Stomach (tissue), 9 donors: ENCODE measurements around the gene WASF3. TPM values are rescaled to one million over a fixed set of nuclear protein-coding genes. Genes with fewer than 3 reads are reported as not detected.

Source experiments
- DNase-seq, 2 donors: peaks; one replicate each; pipeline versions ENCODE4 v3.0.0 to v3.0.0-alpha.2; 2013 to 2019
- H3K27ac ChIP-seq, 5 donors: fragments of 200-600 bp in 4 of 5; sonication (generic) in 4 of 5; one replicate each; pipeline ENCODE4 v1.5.1; 2013 to 2019; ENCODE audit warnings: mild to moderate bottlenecking in 1 of 5, moderate library complexity in 1 of 5
- H3K27me3 ChIP-seq, 3 donors: fragments of 200-600 bp; sonication (generic); one replicate each; pipeline ENCODE4 v1.5.1; 2017 to 2019; ENCODE audit warnings: mixed run types in 1 of 3
- H3K36me3 ChIP-seq, 4 donors: fragments of 200-600 bp; sonication (generic); 1 replicate in 3 of 4; 2 replicates in 1 of 4; pipeline ENCODE4 v1.5.1; 2016 to 2019
- H3K4me1 ChIP-seq, 4 donors: fragments of 200-600 bp; sonication (generic); one replicate each; pipeline ENCODE4 v1.5.1; 2016 to 2019
- H3K4me3 ChIP-seq, 4 donors: fragments of 200-600 bp; sonication (generic) in 3 of 4; one replicate each; pipeline ENCODE4 v1.5.1; 2016 to 2019; ENCODE audit warnings: mild to moderate bottlenecking in 1 of 4
- H3K9me3 ChIP-seq, 4 donors: fragments of 200-600 bp; sonication (generic); one replicate each; pipeline ENCODE4 v1.5.1; 2016 to 2019
- CTCF ChIP-seq, 7 experiments: fragments of 450-650 bp in 4 of 7; fragments of 200-600 bp in 3 of 7; sonication (generic) in 3 of 7; IDR thresholded peaks; one replicate each; pipeline ENCODE4 v1.5.1; 2016 to 2019; ENCODE audit warnings: antibody characterized with exemption in 7 of 7, control low read depth in 2 of 7, mild to moderate bottlenecking in 1 of 7
- EP300 ChIP-seq: sonication (generic); formaldehyde crosslinking; IDR thresholded peaks from one replicate; pipeline ENCODE4 v1.6.1; 2017; ENCODE audit warnings: antibody characterized with exemption
- POLR2A ChIP-seq, 4 donors: fragments of 450-650 bp; IDR thresholded peaks; one replicate each; pipeline ENCODE4 v1.6.1; 2016; ENCODE audit warnings: antibody characterized with exemption in 4 of 4, control low read depth in 2 of 4, mild to moderate bottlenecking in 1 of 4, moderate library complexity in 1 of 4
- POLR2AphosphoS5 ChIP-seq, 3 donors: sonication (generic); formaldehyde crosslinking; IDR thresholded peaks; one replicate each; pipeline ENCODE4 v1.6.1; 2016; ENCODE audit warnings: antibody characterized with exemption in 3 of 3
- WGBS, 5 donors: extraction: QIAGEN DNeasy Blood & Tissue Kit in 3 of 5; methylation state at CpG; one replicate each; pipeline versions ENCODE4 v1.1.5 to v1.1.7; 2013 to 2018; 5-methylcytosine and 5-hydroxymethylcytosine counted together
- intact Hi-C: fragments of 100-400 bp; cut with DNase I; formaldehyde crosslinking; loops from one replicate; pipeline ENCODE4 v1.15.1; 2023; ENCODE audit warnings: low total_unique reads
- polyA plus RNA-seq, 3 donors: library from polyadenylated mRNA; stranded (reverse); fragments of 200-250 nt; gene quantifications; one replicate each; pipeline ENCODE4 v1.2.3, GENCODE V29; 2013
- total RNA-seq, 5 donors: library from RNA; depleted of rRNA; stranded (reverse); fragments of >200 nt; gene quantifications; one replicate each; pipeline versions ENCODE4 v1.1.0 to v1.2.3, GENCODE V29; 2014 to 2016
- donor health status: healthy with polysubstance abuse.
- donor health status: Bipolar disorder and iron deficiency.
- donor health status: healthy.

Gene WASF3
- total and polyA plus RNA-seq, 8 donors = 0.87 to 12.8 (median 10.2) TPM

GRCh38 chr13:26515721-26516120, 41.8 kb upstream of the WASF3 start:
- Histone ChIP-seq H3K36me3 (no peaks in the 10 kb centered on the region), H3K27me3 (peaks cover 0 to 3% (median 0%) of the 10 kb centered on the region in 3 donors), H3K9me3 (peaks cover 0 to 3% (median 1%) of the 10 kb centered on the region in 4 donors), H3K4me1 (no peaks in the 10 kb centered on the region), H3K4me3 (no peak overlapping the region), H3K27ac (no peak overlapping the region)
- TF ChIP-seq CTCF (IDR thresholded peaks at IDR 0.05) (no peak), EP300 (no peak), POLR2A (IDR thresholded peaks at IDR 0.05) (no peak), POLR2AphosphoS5 (IDR thresholded peaks at IDR 0.05) (no peak)
- WGBS, 5 donors = 64 to 72% (median 69%) methylated on average over 4 of the region's 4 CpGs
- intact Hi-C loops = no loop called here
- DNase-seq = no peak

- H3K4me1 ChIP-seq = no peaks in the 10 kb centered on the region
- 60 to 88% (median 82%) methylated on average over 2 of the region's 2 CpGs for WGBS, 5 donors
- H3K27me3 ChIP-seq = peaks cover 0 to 3% (median 0%) of the 10 kb centered on the region in 3 donors
- H3K27ac ChIP-seq = no peak overlapping the region
- intact Hi-C loops = no loop called here
- H3K36me3 ChIP-seq = no peaks in the 10 kb centered on the region
- no peak overlapping the region for H3K4me3 ChIP-seq
- no peak for TF ChIP-seq POLR2AphosphoS5 (IDR thresholded peaks at IDR 0.05)
- TF ChIP-seq CTCF (IDR thresholded peaks at IDR 0.05) = no peak
- no peak for TF ChIP-seq EP300
- no peak for TF ChIP-seq POLR2A (IDR thresholded peaks at IDR 0.05)
- DNase-seq = no peak
- peaks cover 0 to 7% (median 3%) of the 10 kb centered on the region in 4 donors for H3K9me3 ChIP-seq
Observed at GRCh38 chr13:26517936-26518335, 39.5 kb upstream of the WASF3 start.

GRCh38 chr13:26518451-26518959, 39.0 kb upstream of the WASF3 start:
- TF ChIP-seq POLR2AphosphoS5 (IDR thresholded peaks at IDR 0.05) (no peak), EP300 (no peak), CTCF (IDR thresholded peaks at IDR 0.05) (no peak), POLR2A (IDR thresholded peaks at IDR 0.05) (no peak)
- no peak overlapping the region for H3K4me3 ChIP-seq
- no peak overlapping the region for H3K27ac ChIP-seq
- no peaks in the 10 kb centered on the region for H3K4me1 ChIP-seq
- no peaks in the 10 kb centered on the region for H3K36me3 ChIP-seq
- no peak for DNase-seq
- peaks cover 0 to 7% (median 3%) of the 10 kb centered on the region in 4 donors for H3K9me3 ChIP-seq
- H3K27me3 ChIP-seq = peaks cover 0 to 3% (median 0%) of the 10 kb centered on the region in 3 donors
- intact Hi-C loops = no loop called here
- WGBS, 5 donors = 7 to 16% (median 10%) methylated on average over 5 of the region's 5 CpGs

GRCh38 chr13:26522571-26522970, 34.9 kb upstream of the WASF3 start:
- Histone ChIP-seq H3K9me3 (peaks cover 0 to 7% (median 3%) of the 10 kb centered on the region in 4 donors), H3K27me3 (no peaks in the 10 kb centered on the region), H3K27ac (no peak overlapping the region), H3K36me3 (no peaks in the 10 kb centered on the region), H3K4me3 (no peak overlapping the region), H3K4me1 (no peaks in the 10 kb centered on the region)
- 76 to 90% (median 78%) methylated on average over 5 of the region's 5 CpGs for WGBS, 5 donors
- intact Hi-C loops = no loop called here
- no peak for DNase-seq
- TF ChIP-seq CTCF (IDR thresholded peaks at IDR 0.05) (no peak), EP300 (no peak), POLR2AphosphoS5 (IDR thresholded peaks at IDR 0.05) (no peak), POLR2A (IDR thresholded peaks at IDR 0.05) (no peak)
